ENCODE data around the gene ZNF792.
A peak's percentile ranks its signal among the peaks of the same experiment; 100 is the strongest.
"Not testable (repeated sequence)": the region's sequence is repeated elsewhere in the genome, so short reads cannot be mapped to it uniquely, and the experiment has no call there.

ZNF792 gene

DNA sequence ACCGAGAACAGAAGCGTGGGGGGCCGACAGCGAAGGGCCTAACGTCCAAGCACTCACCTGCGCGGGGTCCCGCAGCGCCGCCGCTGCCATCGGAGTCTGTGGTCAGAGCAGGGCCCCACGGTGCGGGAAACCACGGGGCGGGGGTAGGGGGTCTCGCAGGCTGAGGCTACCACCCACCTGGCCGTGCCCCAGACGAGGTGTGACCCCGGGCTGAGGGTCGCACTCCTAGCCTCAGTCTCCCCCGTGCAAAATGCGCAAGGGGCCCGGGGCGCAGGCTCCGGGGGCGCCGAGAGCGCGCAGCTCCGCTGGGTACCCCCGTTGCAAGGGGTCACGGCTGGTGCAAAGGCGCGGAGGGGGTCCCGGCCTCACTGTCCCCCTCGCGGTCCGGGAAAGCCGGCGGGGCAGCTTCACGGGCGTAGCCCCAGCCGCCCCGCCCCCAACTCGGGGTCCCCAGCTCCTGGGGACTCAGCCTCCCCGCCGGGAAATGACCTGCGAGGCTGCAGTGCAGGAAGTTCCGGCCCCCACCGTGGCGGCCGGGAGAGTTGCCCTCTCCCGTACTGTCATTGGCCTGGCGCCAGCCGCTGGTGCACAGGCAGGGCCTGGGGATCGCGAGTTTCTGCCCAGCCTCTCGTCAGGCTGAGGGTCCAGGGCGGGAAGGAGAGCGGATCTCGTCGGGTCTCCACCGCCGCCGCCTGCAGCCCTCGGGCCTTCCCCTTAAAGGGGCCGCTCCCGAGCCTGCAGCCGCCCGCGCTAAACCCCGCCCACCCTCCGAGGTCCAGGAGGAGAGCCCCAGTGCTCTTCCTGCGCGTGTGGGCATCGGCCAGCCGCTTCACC is at the start of gene ZNF792:
Gene ZNF792, minus strand, starts transcription at position 657 of the 834 bp plus-strand sequence. Its CDS starts 567 bp downstream, at position 90.
- peak; percentile 50 for DNase-seq (ENCODE audit: low read depth)

DNA sequence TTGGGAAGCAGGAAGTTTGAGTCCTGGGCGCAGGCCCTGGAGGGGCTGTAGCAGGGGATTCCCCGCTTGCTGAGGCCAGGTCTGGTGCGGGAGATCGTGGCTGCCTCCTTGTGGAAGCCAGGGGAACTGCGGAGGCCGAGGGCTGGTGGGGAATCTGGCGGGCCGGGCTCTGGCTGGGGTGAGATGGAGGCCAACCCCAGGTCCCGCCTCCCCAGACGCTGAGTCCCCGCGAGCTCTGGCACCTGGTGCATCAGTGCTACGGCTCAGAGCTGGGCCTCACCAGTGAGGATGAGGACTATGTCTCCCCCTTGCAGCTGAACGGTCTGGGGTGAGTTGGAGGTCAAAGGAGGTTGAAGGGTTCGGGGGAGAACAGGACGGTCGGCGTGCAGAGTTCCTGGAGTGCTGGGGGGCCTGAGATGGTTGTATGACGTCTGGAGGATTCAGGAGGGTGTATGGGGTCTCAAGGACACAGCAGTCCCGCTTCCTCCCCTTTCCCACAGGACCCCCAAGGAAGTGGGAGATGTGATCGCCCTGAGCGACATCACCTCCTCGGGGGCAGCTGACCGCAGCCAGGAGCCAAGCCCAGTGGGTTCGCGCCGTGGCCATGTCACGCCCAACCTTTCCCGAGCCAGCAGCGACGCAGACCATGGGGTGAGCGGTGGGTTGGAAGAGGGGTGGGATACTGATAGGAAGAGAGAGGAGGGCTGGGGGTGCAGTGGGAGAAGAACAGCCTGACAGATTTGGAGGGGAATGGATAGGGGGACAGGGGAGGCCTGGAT is 49.2 kb upstream of the ZNF792 start:
- DNase-seq (ENCODE audit: low read depth) = peak; percentile 78

DNA sequence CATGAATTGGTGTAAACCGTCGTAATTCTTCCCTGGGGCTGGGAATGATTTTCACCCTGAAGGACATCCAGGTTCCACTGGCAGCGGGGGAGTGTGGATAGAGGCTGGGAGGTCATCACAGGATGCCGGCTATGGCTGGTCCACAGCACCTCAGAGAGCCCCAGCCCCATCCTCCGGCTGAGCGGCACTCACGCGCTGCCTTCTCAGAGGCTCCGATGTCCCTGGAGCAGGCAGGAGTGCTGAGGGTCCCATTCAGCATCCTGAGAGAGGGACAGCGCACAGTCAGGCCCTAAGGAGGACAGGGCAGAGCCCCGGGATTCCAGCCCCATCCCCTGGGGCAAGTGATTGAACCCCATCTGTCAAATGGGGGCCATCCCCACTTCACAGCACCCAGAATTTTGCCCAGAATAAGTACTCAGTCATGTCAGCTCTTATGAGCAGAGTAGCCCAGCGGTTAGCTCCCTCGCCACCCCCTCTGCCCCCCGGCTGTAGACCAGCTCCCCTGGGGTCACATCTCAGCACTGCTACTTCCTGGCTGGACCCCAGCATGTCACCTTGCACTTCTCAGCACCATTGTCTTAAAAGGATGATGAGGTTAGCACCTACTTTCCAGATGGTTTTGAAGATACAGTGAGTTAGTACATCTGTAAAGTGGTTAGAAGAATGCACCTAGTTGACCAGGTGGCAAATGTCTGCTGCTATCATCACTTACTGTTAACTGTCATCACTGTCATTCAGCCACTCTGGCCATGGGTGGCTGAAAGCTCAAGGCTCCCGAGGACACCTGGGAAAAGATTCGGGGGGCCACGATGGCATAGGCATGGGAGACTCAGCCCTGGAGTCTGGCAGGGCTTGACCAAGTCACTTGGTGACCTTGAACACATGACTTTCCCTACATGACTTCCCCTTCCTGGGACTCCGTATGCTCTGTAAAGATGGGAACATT is 48.0 kb upstream of the ZNF792 start:
- no peak for DNase-seq (ENCODE audit: low read depth)

DNA sequence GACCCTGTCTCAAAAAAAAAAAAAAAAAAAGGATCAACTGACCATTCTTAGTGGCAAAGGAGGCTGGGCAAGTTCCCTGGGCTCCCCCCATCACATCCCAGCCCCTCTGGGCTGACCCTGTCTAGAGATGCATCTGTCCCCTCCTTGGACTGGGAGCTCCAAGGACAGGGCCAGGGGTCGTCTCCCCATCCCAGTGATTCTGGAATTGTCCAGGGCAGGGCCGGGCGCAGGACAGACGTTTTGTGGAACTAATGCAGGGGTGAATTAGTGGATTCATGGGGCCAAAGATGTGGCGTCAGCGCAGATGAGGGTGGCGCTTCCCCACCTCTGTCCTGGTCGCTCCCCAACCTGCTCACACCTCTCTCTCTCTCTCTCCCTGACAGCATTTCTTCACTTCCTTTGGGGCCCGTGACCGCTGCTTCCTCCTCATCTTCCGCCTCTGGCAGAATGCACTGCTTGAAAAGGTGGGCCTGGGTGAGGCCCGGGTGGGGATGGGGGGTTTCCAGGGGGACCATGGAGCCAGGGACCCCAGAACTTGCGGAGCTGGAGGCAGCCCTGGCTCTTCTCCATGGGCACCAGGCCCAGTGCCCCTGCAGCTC is 47.2 kb upstream of the ZNF792 start:
- no peak for DNase-seq (ENCODE audit: low read depth)

DNA sequence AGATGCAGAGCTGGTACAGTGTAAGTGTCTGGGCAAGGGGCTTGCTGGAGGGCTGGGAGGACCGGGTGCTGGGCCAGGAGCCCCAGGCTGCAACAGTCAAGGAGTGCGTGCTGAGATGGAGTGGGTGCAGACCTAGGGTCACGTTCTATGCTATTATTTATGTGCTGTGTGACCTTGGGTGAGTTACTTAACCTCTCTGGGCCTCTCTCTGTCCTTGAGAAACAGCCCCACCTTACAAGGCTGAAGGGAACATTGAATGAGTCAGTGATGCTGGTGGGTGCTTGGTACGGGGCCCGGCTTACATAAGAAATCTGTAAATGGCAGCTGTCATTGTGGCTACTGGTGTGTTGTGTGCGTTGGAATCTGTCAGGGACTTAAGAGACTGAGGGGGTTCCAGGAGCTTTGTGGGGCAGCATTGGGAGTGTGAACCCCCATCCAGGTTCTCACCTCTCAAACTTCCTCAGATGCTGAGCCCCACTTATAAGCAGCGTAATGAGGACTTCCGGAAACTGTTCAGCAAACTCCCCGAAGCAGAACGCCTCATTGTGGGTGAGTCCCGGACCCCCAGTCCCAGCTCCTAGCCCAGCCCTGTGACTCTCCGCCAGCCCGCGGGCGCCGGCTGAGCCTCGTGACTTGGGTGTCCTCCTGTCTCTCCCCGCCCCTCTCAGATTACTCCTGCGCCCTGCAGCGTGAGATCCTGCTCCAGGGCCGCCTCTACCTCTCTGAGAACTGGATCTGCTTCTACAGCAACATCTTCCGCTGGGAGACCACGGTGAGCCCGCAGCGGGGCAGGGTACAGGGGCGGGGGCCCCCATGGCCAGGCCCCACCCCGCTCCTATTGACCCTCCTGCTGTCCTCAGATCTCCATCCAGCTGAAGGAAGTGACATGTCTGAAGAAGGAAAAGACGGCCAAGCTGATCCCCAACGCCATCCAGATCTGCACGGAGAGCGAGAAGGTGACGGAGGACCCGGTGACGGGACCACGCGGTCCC is 45.7 kb upstream of the ZNF792 start:
- DNase-seq (ENCODE audit: low read depth) = no peak

DNA sequence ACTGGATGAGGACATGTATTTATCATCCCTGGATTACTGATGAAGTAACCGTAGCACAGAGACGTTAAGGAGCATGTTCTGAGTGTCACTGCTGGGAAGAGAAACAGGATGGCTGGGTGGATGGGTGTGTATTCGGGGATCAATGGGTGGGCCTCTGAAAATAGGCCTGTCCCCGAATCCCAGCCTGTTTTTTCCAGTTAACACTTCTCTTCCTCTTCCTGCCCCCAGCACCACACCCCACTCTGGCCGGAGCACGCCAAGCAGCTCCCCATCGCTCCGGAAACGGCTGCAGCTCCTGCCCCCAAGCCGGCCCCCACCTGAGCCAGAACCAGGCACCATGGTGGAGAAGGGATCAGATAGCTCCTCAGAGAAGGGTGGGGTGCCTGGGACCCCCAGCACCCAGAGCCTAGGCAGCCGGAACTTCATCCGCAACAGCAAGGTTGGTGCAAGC is 44.9 kb upstream of the ZNF792 start:
- DNase-seq (ENCODE audit: low read depth) = no peak

DNA sequence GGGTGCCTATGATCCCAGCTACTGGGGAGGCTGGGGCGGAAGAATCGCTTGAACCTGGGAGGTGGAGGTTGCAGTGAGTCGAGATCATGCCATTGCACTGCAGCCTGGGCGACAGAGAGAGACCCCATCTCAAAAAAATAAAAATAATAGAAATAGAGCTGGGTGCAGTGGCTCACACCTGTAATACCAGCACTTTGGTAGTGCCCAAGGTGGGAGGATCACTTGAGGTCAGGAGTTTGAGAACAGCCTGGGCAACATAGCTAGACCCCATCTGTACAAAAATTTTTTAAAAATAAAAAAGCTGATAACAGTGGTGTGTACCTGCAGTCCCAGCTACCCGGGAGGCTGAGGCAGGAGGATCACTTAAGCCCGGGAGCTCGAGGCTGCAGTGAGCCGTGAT is 43.4 kb upstream of the ZNF792 start:
- DNase-seq (ENCODE audit: low read depth) = not testable (repeated sequence)

DNA sequence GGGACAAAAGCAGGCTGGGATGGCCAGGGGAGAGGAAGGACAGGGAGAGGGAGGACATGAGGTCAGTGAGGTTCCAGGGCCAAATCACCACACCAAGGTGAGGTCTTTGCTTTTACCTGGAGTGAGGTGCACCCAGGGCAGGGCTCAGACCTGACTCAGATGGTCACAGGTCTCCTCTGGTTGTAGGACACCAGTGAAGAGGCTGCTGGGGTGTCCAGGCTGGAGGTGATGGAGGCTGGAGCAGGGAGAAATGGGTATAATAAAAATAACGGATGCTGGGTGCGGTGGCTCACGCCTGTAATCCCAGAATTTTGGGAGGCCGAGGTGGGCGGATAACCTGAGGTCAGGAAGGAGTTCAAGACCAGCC is 43.0 kb upstream of the ZNF792 start:
- no peak for DNase-seq (ENCODE audit: low read depth)

DNA sequence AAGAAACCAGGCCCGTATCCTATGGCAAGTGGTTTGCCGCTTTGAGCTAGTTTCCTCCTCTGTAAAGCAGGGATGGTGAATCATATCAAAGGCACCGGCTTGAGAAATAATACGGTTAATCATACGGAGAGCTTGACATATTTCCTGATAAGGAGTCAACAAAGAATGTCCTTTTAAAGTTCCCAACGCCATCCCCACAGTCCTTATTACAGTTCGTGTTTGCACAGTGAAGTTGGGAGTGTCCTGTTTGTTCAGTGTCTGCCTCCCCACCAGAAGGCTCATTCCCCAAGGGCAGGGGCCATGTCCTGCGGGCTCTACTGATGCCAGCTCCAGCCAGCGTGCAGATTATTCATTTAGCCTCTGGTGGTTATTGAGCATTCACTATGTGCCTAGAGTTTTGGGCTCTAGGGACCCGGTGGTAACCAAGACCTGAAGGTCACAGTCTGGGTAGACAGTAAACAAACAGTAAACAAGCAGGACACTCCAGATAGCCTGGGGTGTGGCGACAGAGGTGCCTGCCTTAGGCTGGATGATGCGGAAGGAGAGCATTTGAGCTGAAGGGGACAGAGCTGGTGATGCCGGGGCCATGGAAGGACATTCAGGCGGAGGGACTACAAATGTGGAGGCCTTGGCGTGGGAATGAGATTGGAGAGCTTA is 42.4 kb upstream of the ZNF792 start:
- no peak for DNase-seq (ENCODE audit: low read depth)

DNA sequence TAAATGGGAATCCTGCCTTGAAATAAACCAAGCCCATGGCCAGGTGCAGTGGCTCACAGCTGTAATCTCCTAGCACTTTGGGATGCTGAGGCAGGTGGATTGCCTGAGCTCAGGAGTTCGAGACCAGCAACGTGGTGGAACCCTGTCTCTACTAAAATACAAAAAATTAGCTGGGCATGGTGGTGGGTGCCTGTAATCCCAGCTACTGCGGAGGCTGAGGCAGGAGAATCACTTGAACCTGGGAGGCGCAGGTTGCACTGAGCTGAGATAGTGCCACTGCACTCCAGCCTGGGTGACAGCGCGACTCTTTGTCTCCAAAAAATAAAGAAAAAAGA is 41.9 kb upstream of the ZNF792 start:
- not testable (repeated sequence) for DNase-seq (ENCODE audit: low read depth)

DNA sequence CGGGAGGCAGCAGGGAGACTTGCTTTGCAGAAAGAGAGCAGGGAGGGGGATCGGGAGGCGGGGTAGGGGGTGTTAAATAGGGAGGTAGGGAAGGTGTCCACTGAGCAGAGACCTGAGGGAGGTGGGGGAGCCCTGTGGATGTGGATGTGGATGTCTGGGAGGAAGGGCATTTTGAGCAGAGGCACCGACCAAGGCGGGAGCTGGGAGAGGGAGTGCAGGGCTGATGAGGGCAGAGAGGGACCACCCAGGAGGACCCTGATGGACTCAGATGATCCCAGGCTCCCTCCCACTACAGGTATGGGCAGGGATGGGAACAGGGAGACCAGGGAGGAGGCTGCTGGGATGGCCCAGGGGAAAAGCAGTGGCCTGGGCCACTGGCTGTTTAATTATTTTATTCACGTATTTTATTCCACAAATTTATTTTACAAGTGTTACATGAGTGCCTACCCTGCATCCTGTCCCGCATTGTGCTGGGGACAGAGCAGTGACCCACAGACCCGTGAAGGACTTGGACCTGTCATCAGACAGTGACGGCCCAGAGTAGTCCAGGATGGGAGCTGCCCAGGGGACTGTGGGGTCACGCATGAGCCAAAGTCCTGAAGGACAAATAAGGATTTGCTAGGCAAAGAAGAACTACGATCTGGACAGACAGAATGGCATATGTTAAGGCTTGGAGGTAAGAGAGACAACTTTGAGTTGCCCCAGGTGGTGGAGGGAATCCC is 41.4 kb upstream of the ZNF792 start:
- DNase-seq (ENCODE audit: low read depth) = no peak

DNA sequence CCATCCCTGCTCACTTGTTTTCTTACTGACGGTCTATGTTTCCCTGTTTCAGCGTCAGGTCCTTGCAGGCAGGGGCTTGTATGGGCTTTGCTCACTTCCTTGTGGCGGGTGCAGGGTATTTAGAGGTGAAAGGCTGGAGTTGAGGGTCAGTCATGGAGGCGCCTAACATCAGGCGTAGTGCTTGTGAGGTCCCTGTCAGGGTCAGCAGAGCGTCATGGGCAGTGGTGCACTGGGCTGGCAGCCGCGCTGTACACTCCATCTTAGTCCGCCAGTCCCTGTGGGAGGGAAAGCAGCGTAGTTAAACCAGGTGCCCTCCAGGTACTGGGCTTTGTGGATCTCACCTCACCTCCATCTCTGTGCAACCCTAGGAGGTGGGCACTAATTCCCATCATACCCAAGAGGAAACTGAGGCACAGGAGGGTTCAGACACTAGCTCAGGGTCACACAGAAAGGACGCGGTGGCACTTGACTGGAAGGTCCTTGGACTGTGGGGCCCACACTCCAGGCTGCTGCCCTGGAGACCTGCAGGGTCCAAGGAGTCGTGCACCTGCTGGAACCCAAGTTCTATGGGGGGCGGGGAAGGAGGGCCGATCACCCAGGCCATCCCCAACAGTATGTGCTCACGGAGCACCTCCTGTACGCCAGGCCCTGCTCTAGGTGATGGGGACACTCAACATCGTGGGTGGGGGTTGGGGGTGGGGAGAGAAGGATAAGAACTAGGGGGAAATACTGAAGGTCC is 40.7 kb upstream of the ZNF792 start:
- no peak for DNase-seq (ENCODE audit: low read depth)

DNA sequence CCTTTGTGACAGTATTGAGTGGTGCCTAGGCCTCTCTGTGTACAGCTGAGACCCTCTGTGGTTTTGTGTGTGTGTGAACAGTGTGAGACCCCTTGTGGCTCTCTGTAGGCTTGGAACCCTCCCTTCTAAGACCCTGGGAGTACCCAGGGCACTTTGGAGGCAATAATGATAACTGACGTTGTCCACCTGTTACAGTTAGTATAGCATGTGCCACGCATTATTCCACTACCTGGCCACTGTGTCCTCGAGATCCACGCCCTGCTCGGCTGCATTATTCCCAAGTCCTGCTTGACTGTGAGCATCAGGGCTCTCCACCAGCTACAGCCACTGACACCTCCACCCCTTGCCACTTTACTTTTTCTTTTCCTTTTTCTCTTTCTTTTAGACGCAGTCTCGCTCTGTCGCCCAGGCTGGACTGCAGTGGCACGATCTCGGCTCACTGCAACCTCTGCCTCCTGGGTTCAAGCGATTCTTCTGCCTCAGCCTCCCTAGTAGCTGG is 38.1 kb upstream of the ZNF792 start:
- no peak for DNase-seq (ENCODE audit: low read depth)

DNA sequence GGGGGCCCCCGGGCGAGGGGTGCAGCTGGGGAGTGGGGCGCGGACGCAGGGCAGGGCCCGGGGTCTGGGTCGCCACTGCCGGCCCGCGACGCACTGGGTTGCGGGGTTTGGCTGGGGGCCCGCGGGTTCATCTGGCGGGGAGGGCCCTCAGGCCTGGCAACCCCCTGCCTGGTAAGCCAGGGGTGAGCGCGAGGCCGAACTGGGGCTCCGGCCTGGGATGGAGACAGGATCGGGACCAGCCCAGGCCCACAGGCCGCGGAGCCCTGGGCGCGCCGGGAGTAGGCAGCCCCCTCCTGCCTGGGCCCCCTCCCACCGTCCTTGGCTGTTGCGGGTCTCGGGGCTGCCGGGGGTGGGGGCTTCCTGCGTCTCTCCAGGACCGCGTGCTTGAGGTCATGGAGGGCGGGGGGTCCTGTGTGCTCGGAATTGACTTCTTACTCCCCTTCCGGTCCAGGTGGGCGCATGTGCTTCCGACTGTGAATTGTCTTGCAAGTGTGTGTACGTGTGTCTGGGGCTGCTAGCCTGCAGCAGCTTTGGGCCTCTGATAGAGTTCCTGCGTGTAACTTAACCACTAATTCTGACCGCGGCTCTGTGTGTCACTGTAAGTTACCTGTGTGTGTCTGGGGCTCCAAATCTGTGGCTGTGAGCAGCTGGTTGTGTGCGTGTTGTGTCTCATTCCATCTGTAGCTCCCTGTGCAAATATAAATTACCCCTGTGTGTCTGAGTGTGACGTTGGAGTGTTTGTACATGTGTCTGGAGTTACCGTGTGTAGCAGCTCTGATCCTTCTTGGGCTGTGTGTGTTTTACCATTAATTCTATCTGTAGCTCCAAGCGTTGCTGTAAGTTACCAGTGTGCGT is 36.8 kb upstream of the ZNF792 start:
- DNase-seq (ENCODE audit: low read depth) = peak; percentile 53

DNA sequence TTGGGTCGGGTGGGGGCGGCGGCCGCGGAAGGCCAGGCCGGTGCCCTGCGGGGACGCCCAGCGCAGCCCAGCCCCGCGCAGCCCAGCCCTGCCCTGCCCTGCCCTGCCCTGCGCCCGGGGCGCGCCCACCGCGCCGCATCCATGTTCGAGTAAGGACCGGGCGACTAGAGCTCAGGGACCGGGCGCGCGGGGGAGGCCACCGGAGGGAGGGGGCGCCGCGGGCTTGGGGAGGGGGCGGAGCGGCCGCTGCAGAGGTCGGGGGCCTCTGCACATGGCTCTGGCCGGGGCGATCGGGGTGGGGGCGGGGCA is 36.3 kb upstream of the ZNF792 start:
- DNase-seq (ENCODE audit: low read depth) = no peak

DNA sequence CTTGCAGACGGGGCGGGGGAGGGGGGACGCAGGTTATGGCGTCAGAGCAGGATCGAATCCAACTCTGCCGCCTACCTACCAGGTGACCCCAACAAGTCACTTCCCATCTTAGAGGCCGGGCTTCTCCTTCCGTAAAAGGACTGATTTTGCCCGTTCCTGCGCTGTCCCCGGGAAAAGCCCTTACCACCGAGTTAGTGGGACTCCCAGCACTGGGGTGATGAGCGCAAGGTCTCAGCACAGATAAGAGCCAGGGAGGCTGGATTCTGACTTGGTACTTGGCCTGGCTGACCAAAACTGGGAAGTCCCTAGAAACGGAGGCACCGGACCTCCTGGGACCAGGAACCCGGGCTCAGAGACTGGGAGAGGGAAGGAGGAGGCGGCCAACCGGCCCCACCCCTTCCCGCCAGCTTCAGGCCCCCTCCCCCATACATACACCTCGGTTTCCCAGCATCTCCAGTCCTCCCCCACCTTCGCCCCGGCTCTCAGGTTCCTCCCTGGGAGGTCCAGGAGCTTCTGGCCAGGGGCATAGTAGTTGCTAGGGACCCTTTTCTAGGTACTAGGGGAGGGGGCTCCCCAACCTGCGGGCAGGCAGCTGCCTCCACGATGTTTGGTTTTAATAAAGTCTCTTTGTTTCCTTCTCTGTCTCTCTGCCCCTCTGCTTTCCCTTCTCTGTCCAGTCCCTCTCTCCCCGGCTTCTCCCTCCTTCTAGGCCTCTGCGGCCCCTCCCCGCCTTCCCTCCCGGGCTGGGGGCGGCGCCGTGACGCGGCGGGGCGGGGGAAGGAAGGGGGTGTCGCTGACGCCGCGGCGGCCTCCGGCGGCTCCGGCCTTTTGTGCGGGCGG is 35.7 kb upstream of the ZNF792 start, which contains the start of gene GRAMD1A:
Gene GRAMD1A, plus strand, starts transcription at position 826 of the 840 bp plus-strand sequence. CDS start 156 bp downstream, outside the sequence.
- DNase-seq (ENCODE audit: low read depth) = peak; percentile 79

Data from activated T-cell treated with anti-CD3 and anti-CD28 coated beads for 48 hours (primary cell).